Measurements from ENCODE around the gene ATXN1. TPM values are rescaled to one million over a fixed set of nuclear protein-coding genes. Genes with fewer than 3 reads are reported as not detected.

The ATXN1 gene
- total and polyA plus RNA-seq, 2 of the 13 experiments (the other 11 are each of a cell fraction or from before 2014, with no cell fraction given): 20.7 to 39.5 TPM

DNA sequence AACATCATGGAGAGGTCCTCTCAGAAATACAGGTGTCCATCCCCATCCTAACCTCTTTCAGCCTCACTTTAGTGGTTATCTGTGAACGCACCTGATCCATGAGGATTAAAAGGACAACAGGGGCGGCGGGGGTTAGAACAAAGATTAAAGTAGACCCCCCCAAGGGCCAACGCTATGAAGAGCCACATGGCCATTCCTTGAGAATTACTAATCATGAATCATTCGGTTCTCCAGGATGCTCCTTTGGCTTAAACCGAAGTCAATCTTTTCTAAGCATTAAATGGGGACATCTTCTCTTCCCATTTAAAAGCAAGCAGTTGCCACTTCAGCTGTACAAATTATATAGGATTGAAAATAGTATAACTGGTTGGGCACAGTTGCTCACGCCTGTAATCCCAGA lies 310.4 kb downstream of the ATXN1 start (continued):
- TF ChIP-seq, protein P1, sequence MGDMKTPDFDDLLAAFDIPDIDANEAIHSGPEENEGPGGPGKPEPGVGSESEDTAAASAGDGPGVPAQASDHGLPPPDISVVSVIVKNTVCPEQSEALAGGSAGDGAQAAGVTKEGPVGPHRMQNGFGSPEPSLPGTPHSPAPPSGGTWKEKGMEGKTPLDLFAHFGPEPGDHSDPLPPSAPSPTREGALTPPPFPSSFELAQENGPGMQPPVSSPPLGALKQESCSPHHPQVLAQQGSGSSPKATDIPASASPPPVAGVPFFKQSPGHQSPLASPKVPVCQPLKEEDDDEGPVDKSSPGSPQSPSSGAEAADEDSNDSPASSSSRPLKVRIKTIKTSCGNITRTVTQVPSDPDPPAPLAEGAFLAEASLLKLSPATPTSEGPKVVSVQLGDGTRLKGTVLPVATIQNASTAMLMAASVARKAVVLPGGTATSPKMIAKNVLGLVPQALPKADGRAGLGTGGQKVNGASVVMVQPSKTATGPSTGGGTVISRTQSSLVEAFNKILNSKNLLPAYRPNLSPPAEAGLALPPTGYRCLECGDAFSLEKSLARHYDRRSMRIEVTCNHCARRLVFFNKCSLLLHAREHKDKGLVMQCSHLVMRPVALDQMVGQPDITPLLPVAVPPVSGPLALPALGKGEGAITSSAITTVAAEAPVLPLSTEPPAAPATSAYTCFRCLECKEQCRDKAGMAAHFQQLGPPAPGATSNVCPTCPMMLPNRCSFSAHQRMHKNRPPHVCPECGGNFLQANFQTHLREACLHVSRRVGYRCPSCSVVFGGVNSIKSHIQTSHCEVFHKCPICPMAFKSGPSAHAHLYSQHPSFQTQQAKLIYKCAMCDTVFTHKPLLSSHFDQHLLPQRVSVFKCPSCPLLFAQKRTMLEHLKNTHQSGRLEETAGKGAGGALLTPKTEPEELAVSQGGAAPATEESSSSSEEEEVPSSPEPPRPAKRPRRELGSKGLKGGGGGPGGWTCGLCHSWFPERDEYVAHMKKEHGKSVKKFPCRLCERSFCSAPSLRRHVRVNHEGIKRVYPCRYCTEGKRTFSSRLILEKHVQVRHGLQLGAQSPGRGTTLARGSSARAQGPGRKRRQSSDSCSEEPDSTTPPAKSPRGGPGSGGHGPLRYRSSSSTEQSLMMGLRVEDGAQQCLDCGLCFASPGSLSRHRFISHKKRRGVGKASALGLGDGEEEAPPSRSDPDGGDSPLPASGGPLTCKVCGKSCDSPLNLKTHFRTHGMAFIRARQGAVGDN (CRISPR knock-in tag; IDR thresholded peaks at IDR 0.05): no peak
- TF ChIP-seq JUN (CRISPR knock-in tag; IDR thresholded peaks at IDR 0.05): no peak
- TF ChIP-seq ZNF362 (CRISPR knock-in tag; IDR thresholded peaks at IDR 0.05; ENCODE audit: borderline replicate concordance): no peak
- no peak for TF ChIP-seq HOXD1 (CRISPR knock-in tag; IDR thresholded peaks at IDR 0.05)
- no peak for TF ChIP-seq ZFX (CRISPR knock-in tag; IDR thresholded peaks at IDR 0.05; ENCODE audit: low read depth)

DNA sequence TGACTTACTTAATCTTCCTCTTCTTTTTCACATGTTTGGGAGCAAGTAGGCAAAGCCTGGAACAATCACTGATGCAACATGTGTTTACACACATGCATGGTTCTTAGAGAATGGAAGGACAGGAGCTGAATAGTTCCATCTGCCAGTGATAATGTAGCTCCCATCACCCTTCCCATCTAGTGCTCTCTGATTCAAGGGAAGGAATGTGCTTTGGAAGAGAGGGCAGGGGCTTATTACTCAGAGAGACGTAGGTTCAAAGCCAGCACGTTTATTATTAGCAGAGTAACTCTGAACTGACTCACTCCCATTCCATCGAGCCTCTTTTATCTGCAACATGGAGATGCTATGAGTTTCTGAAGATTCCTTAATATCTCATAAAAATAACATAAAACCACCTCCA lies 311.0 kb downstream of the ATXN1 start:
- Histone ChIP-seq H3K4me3 (replicated peaks in 1 of 3; ENCODE audit: insufficient read depth in 1 of 3, low read depth in 2 of 3, low read length in 3 of 3) (no peak overlapping the region), H3K9ac (ENCODE audit: insufficient read depth, low read depth, low read length) (no peak overlapping the region), H3K27ac (ENCODE audit: extremely low read length, insufficient read depth, low read length) (no peak overlapping the region), H4K20me1 (ENCODE audit: insufficient read depth, low read length) (peaks cover 4% of the 10 kb centered on the region; the same call in 1 of the 2 replicates), H3K9me3 (ENCODE audit: low read length) (no peaks in the 10 kb centered on the region), H3K36me3 (replicated peaks in 1 of 2; ENCODE audit: control insufficient read depth in 1 of 2, insufficient read depth in 2 of 2, low read length in 2 of 2) (no peaks in the 10 kb centered on the region), H3K4me2 (ENCODE audit: low read depth, low read length) (no peak overlapping the region), H3K79me2 (ENCODE audit: insufficient read depth, low read length) (no peaks in the 10 kb centered on the region), H3K27me3 (ENCODE audit: control insufficient read depth in 1 of 2, insufficient read depth in 2 of 2, low read length in 2 of 2) (no peaks in the 10 kb centered on the region), H3K4me1 (ENCODE audit: insufficient read depth, low read length) (peaks cover 16% of the 10 kb centered on the region), H2AFZ (ENCODE audit: low read length) (no peak overlapping the region)
- TF ChIP-seq ZNF776 (CRISPR knock-in tag; IDR thresholded peaks at IDR 0.05) (no peak), ZBTB34 (CRISPR knock-in tag; IDR thresholded peaks at IDR 0.05) (no peak), HOMEZ (CRISPR knock-in tag; IDR thresholded peaks at IDR 0.05; ENCODE audit: low read depth) (no peak), HOXA9 (CRISPR knock-in tag; IDR thresholded peaks at IDR 0.05; ENCODE audit: borderline replicate concordance) (no peak)
- no TSS peak for BruUV-seq (replicated peaks)
- ChIA-PET POLR2A (no interaction called here), CTCF (ENCODE audit: low intra/inter-chr PET ratio, low total read pairs) (no interaction called here)
- ATAC-seq (no peak), DNase-seq (ENCODE audit: low spot score) (no peak), FAIRE-seq (no peak)
- in situ Hi-C loops (cut with HindIII; ENCODE audit: extremely low pct_ligation_motif_present, low pct_unique_long_range_greater_than_20kb) (no loop called here), intact Hi-C loops (cut with micrococcal nuclease; ENCODE audit: unreplicated experiment) (no loop called here)
- WGBS (ENCODE audit: low lambda C conversion rate): 92% methylated on average over 3 of the region's 3 CpGs
